ENCODE measurements around the gene CADPS.

Gene CADPS

GRCh38 chr3:62676689-62677271 is 198.4 kb downstream of the CADPS start:
- DNase-seq, result no peak

GRCh38 chr3:62675492-62675891 is 199.7 kb downstream of the CADPS start:
- DNase-seq, result no peak

GRCh38 chr3:62672988-62673313 is 202.3 kb downstream of the CADPS start:
- no peak for DNase-seq

- DNase-seq, result no peak
Measured at GRCh38 chr3:62672270-62672987, 202.8 kb downstream of the CADPS start.

- no peak for DNase-seq
Measured at GRCh38 chr3:62670351-62670750, 204.9 kb downstream of the CADPS start.

- no peak for DNase-seq
Measured at GRCh38 chr3:62669161-62669560, 206.1 kb downstream of the CADPS start.

- no peak for DNase-seq
Measured at GRCh38 chr3:62667714-62668113, 207.5 kb downstream of the CADPS start.

GRCh38 chr3:62665627-62666437 is 209.4 kb downstream of the CADPS start:
- DNase-seq, result no peak

GRCh38 chr3:62662677-62663076 is 212.5 kb downstream of the CADPS start:
- DNase-seq, result no peak

GRCh38 chr3:62659660-62660059 is 215.6 kb downstream of the CADPS start:
- no peak for DNase-seq

GRCh38 chr3:62655691-62656063 is 219.5 kb downstream of the CADPS start:
- DNase-seq, result no peak

- DNase-seq, result no peak
Measured at GRCh38 chr3:62655056-62655690, 220.0 kb downstream of the CADPS start.

GRCh38 chr3:62653796-62654195 is 221.4 kb downstream of the CADPS start:
- DNase-seq, result no peak

- no peak for DNase-seq
Measured at GRCh38 chr3:62647711-62648110, 227.5 kb downstream of the CADPS start.

- no peak for DNase-seq
Measured at GRCh38 chr3:62644493-62644892, 230.7 kb downstream of the CADPS start.

- DNase-seq, result no peak
Measured at GRCh38 chr3:62638316-62638715, 236.9 kb downstream of the CADPS start.

- no peak for DNase-seq
Measured at GRCh38 chr3:62636235-62636826, 238.9 kb downstream of the CADPS start.

- DNase-seq, result no peak
Measured at GRCh38 chr3:62632510-62633294, 242.5 kb downstream of the CADPS start.

GRCh38 chr3:62631488-62631887 is 243.7 kb downstream of the CADPS start:
- DNase-seq, result no peak

- no peak for DNase-seq
Measured at GRCh38 chr3:62630664-62631063, 244.6 kb downstream of the CADPS start.

- DNase-seq, result no peak
Measured at GRCh38 chr3:62625268-62625667, 249.9 kb downstream of the CADPS start.

GRCh38 chr3:62624185-62624584 is 251.0 kb downstream of the CADPS start:
- no peak for DNase-seq

Data from amniotic stem cell (primary cell).